Erythroblast (primary cell): ENCODE data around the gene SPATA46.

Source experiments
- GATA1 ChIP-seq: IDR thresholded peaks from 2 replicates; pipeline ENCODE4 v1.6.1; 2011; ENCODE audit warnings: low read depth, mild to moderate bottlenecking, control low read depth, low read length, moderate library complexity
- POLR2A ChIP-seq: IDR thresholded peaks from 2 replicates; pipeline ENCODE4 v1.6.1; 2011; ENCODE audit warnings: mild to moderate bottlenecking, low read length

- TF ChIP-seq POLR2A = no peak
- TF ChIP-seq GATA1 = no peak
Observed at GRCh38 chr1:162329826-162330225, 46.8 kb downstream of the SPATA46 start.
